Measurements from ENCODE around the gene CACNA2D3. TPM values are rescaled to one million over a fixed set of nuclear protein-coding genes. Genes with fewer than 3 reads are reported as not detected.

The CACNA2D3 gene
- total RNA-seq, 6 donors from 2014 or later: 2.9 to 16.8 (median 4.9) TPM

- Histone ChIP-seq H3K4me3 (no peak overlapping the region), H3K27me3 (no peaks in the 10 kb centered on the region), H3K27ac (no peak overlapping the region), H3K36me3 (no peaks in the 10 kb centered on the region), H3K4me1 (no peaks in the 10 kb centered on the region), H3K9me3 (no peaks in the 10 kb centered on the region)
- TF ChIP-seq POLR2AphosphoS5 (IDR thresholded peaks at IDR 0.05) (no peak), CTCF (IDR thresholded peaks at IDR 0.05) (no peak), POLR2A (IDR thresholded peaks at IDR 0.05) (no peak), EP300 (IDR thresholded peaks at IDR 0.05) (no peak)
- no peak for ATAC-seq (ENCODE audit: low FRiP score in 2 of 2)
- 82 to 90% methylated on average over 3 of the region's 3 CpGs for WGBS, 2 donors
- no peak for DNase-seq
Measured at GRCh38 chr3:54785976-54786375, 663.6 kb downstream of the CACNA2D3 start.

GRCh38 chr3:54790051-54790450 is 667.7 kb downstream of the CACNA2D3 start:
- H3K36me3 ChIP-seq: no peaks in the 10 kb centered on the region
- TF ChIP-seq CTCF (IDR thresholded peaks at IDR 0.05): no peak
- H3K4me3 ChIP-seq: no peak overlapping the region
- H3K4me1 ChIP-seq: no peaks in the 10 kb centered on the region
- no peaks in the 10 kb centered on the region for H3K9me3 ChIP-seq
- no peak for DNase-seq
- H3K27ac ChIP-seq: no peak overlapping the region
- H3K27me3 ChIP-seq: no peaks in the 10 kb centered on the region
- ATAC-seq (ENCODE audit: low FRiP score in 2 of 2): no peak
- 66% methylated on average over 2 to 3 of the region's 3 CpGs for WGBS, 2 donors

GRCh38 chr3:54791501-54792156 is 669.3 kb downstream of the CACNA2D3 start:
- WGBS, 2 donors: 54 to 70% methylated on average over 2 of the region's 2 CpGs
- no peaks in the 10 kb centered on the region for H3K9me3 ChIP-seq
- no peak for ATAC-seq (ENCODE audit: low FRiP score in 2 of 2)
- no peak overlapping the region for H3K27ac ChIP-seq
- no peaks in the 10 kb centered on the region for H3K27me3 ChIP-seq
- H3K36me3 ChIP-seq: no peaks in the 10 kb centered on the region
- H3K4me1 ChIP-seq: no peaks in the 10 kb centered on the region
- DNase-seq: no peak
- no peak for TF ChIP-seq POLR2A (IDR thresholded peaks at IDR 0.05)
- TF ChIP-seq EP300 (IDR thresholded peaks at IDR 0.05): no peak
- TF ChIP-seq CTCF (IDR thresholded peaks at IDR 0.05): no peak
- no peak for TF ChIP-seq POLR2AphosphoS5 (IDR thresholded peaks at IDR 0.05)
- H3K4me3 ChIP-seq: no peak overlapping the region

GRCh38 chr3:54792584-54792983 is 670.2 kb downstream of the CACNA2D3 start:
- no peak overlapping the region for H3K27ac ChIP-seq
- H3K9me3 ChIP-seq: no peaks in the 10 kb centered on the region
- 77 to 95% methylated on average over 4 of the region's 4 CpGs for WGBS, 2 donors
- no peak overlapping the region for H3K4me3 ChIP-seq
- DNase-seq: no peak
- TF ChIP-seq EP300 (IDR thresholded peaks at IDR 0.05): no peak
- no peak for TF ChIP-seq POLR2A (IDR thresholded peaks at IDR 0.05)
- TF ChIP-seq POLR2AphosphoS5 (IDR thresholded peaks at IDR 0.05): no peak
- no peak for TF ChIP-seq CTCF (IDR thresholded peaks at IDR 0.05)
- H3K27me3 ChIP-seq: no peaks in the 10 kb centered on the region
- no peak for ATAC-seq (ENCODE audit: low FRiP score in 2 of 2)
- no peaks in the 10 kb centered on the region for H3K36me3 ChIP-seq
- no peaks in the 10 kb centered on the region for H3K4me1 ChIP-seq

GRCh38 chr3:54793171-54793570 is 670.8 kb downstream of the CACNA2D3 start:
- DNase-seq: no peak

More at GRCh38 chr3:54793171-54793570, 670.8 kb downstream of the CACNA2D3 start:
- WGBS, 2 donors: 47 to 65% methylated on average over 6 of the region's 6 CpGs
- TF ChIP-seq EP300 (IDR thresholded peaks at IDR 0.05): no peak
- TF ChIP-seq CTCF (IDR thresholded peaks at IDR 0.05): no peak
- no peak for TF ChIP-seq POLR2AphosphoS5 (IDR thresholded peaks at IDR 0.05)
- TF ChIP-seq POLR2A (IDR thresholded peaks at IDR 0.05): no peak
- Histone ChIP-seq H3K36me3 (no peaks in the 10 kb centered on the region), H3K4me3 (no peak overlapping the region), H3K27me3 (no peaks in the 10 kb centered on the region), H3K4me1 (no peaks in the 10 kb centered on the region), H3K9me3 (no peaks in the 10 kb centered on the region), H3K27ac (no peak overlapping the region)
- ATAC-seq (ENCODE audit: low FRiP score in 2 of 2): no peak

Data from upper lobe of left lung (tissue), 6 donors.